Vagina (tissue), 2 donors: Measurements from ENCODE around the gene RNF7.

Source experiments
- CTCF ChIP-seq, 3 experiments: fragments of 450-650 bp in 2 of 3; fragments of 200-600 bp in 1 of 3; sonication (generic) in 1 of 3; IDR thresholded peaks; one replicate each; pipeline ENCODE4 v1.5.1; 2017 to 2019; ENCODE audit warnings: antibody characterized with exemption in 3 of 3, mild to moderate bottlenecking in 2 of 3, moderate library complexity in 2 of 3
- POLR2A ChIP-seq, 2 donors: fragments of 450-650 bp; IDR thresholded peaks; one replicate each; pipeline ENCODE4 v1.6.1; 2017; ENCODE audit warnings: antibody characterized with exemption in 2 of 2, mild to moderate bottlenecking in 2 of 2, moderate library complexity in 2 of 2
- POLR2AphosphoS5 ChIP-seq, 2 donors: sonication (generic); formaldehyde crosslinking; IDR thresholded peaks; one replicate each; pipeline ENCODE4 v1.9.0; 2017; ENCODE audit warnings: antibody characterized with exemption in 2 of 2, mild to moderate bottlenecking in 2 of 2, low read depth in 1 of 2; ENCODE audit not compliant: insufficient read depth in 1 of 2

GRCh38 chr3:141790171-141790570, 52.1 kb downstream of the RNF7 start:
- no peak for TF ChIP-seq CTCF (IDR thresholded peaks at IDR 0.05)
- TF ChIP-seq POLR2AphosphoS5 (IDR thresholded peaks at IDR 0.05; ENCODE audit: insufficient read depth in 1 of 2, low read depth in 1 of 2), result no peak
- TF ChIP-seq POLR2A (IDR thresholded peaks at IDR 0.05), result no peak
